Stimulated activated CD4-positive, alpha-beta T cell treated with anti-CD3 and anti-CD28 coated beads, Interleukin-15, amount 100 ng/mL, for 24 hours (primary cell): ENCODE measurements around the gene PDXK.
"Not testable (repeated sequence)": the region's sequence is repeated elsewhere in the genome, so short reads cannot be mapped to it uniquely, and the experiment has no call there.

ENCODE experiments used
- DNase-seq: peaks from one replicate; pipeline ENCODE4 v3.0.0-alpha.2; 2020

The PDXK gene

DNA sequence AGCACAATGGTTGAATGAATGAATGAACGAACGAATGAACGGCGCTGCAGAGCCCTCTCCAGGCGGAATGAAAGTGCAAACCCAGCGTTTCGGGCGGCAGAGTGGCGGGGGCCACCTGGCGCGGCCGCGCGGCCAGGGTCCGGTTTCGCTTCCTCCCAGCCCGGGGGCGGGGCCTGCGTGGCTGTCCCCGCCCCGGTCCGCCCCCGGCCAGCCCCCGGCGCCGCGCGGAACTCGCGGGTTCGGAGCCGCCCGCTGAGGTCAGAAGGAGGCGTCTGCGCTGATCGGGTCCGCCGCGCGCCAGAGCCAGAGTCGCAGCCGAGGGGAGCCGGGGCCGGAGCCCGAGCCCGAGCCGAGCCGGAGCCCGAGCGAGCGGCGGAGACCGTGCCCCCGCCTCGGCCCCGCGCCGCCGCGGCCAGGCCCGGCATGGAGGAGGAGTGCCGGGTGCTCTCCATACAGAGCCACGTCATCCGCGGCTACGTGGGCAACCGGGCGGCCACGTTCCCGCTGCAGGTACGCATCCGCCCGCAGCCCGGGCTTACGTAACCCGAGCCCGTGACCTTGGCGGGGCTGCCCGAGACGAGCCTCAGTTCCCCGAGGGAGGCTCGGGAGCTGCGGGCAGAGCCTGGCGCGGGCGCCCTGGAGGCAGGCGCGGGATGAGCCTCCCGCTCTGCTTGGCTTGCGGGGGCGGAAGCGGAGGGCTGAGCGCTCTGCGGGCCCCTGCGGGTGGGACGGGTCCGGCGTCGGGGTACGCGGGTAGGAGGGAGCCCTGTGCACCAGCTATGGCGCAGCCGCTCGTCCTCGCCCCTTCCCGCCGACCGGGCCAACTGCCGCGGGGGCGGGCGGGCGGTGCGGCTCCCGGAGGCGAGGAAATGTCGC, at the start of gene PDXK:
Gene PDXK, plus strand, starts transcription at position 258 of the 876 bp plus-strand sequence. Its CDS starts 166 bp downstream, at position 424.
- DNase-seq = peak; percentile 84

DNA sequence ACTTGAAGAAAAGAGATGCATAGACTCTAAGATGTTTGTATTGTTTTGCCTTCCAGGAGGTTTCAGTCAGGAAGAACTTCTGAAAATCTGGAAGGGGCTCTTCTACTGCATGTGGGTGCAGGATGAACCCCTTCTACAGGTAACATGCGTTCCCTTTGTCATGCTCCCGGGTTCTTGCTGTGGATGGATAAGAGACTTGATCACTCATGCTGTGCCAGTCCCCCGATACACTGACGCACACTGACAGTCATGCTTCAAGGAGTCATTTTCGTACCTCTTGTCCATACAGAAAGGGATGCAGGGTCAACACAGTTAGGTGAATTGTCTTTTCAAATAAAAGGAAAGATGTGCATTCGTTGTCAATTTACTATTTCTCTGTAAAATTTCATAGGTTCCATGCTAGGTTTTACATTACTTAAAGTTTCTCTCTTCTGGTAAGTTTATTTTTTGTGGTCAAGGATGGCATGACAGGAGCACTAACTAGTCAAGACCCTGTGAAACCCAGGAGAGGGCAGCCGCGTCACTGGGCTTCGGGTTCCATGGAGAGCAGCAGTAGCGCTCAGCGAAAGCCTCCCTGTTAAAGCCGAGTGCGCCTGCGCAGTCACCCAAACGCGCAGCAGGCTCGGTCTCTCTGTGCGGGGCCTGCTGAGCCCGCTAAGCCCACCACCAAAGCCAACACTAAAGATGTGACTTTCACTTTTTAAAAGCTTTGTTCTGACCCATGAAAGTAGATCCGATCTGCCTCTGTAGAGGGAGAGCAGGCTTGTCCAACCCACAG, 48.9 kb upstream of the PDXK start:
- DNase-seq = no peak

DNA sequence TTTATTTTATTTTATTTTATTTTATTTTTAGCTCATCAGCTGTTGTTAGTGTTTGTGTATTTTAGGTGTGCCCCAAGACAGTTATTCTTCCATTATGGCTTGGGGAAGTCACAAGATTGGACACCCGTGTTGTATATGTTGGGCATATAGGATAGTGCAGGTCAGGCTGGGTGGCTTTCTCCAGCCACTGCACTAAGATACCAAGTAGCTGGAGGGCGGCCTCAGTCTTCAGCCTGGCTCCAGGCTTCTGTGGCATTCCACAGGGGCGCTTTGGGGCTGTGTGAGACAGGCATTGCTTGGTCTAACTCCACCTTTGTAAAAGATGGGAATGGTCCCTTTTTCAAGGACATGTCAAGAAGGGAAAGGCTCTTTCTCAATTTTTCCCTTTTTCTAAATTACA, 43.1 kb upstream of the PDXK start:
- no peak for DNase-seq

DNA sequence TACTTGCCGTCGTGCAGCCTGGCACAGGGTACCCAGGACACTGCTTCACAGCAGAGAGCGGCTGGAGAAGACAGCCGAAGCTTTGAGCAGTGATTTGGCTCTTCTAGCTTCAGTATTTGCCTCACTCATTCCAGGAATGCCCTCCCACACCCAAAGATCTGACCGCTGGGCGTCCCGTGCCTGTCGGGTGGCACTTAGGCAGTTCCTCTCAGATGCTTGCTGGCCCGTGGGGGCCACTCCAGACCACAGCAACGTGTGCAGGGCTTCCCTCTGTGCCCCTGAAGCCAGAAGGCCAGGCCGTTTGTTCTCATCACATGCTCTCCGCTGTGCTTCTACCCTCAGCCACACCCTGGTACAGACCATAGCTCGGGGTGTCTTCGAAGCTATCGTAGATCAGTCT, 42.5 kb upstream of the PDXK start:
- no peak for DNase-seq

DNA sequence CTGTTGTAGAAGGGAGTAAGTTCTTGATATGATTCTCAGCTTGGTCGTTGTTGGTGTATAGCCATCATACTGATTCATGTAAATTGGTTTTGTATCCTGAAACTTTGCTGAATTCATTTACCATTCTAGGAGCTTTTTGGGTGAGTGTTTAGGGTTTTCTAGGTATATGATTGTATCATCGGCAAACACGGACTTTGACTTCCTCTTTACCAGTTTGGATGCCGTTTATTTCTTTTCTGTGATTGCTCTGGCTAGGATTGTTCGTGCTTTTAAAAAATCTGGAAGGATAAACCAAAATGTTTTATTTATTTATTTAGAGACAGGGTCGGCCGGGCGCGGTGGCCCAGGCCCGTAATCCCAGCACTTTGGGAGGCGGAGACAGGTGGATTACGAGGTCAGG, 39.0 kb upstream of the PDXK start:
- DNase-seq = no peak

DNA sequence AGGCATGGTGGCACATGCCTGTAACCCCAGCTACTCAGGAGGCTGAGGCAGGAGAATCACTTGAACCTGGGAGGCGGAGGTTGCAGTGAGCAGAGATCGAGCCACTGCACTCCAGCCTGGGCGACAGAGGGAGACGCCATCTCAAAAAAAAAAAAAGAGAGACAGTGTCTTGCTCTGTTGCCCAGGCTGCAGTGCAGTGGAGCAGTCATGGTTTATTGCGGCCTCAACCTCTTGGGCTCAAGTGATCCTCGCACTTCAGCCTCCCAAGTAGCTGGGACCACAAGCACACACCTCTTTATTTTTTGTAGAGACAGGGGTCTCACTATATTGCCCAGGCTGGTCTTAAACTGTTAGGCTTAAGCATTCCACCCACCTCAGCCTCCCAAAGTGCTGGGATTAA, 38.5 kb upstream of the PDXK start:
- not testable (repeated sequence) for DNase-seq

DNA sequence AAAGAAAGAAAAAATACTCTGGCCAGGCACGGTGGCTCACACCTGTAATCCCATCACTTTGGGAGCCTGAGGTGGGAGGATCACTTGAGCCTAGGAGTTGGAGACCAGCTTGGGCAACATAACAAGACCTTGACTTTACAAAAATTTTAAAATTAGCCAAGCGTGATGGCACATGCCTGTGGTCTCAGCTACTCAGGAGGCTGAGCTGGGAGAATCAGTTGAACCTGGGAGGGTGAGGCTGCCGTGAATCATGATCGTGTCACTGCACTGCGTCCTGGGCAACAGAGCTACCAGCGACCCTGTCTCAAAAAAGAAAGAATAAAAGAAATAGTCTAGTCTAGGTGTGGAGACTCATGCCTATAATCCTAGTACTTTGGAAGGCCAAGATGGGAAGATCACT, 37.3 kb upstream of the PDXK start:
- DNase-seq = no peak

DNA sequence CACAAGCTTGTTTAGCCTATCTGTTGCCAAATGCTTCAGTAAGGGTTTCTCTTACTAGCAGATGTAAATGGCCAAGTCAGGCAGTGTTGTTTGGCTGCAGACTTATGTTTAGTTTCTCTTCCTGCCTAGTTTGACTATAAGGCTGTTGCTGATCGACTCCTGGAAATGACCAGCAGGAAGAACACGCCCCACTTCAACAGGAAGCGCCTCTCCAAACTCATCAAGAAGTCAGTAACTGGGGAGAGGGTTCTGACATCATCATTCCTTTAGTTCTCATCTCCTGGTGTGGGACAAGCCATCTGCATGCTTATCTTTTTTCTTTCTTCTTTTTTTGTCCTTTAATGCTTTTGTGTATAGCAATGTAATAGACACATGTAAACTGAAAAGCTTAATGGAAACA, 34.5 kb upstream of the PDXK start:
- DNase-seq = no peak

DNA sequence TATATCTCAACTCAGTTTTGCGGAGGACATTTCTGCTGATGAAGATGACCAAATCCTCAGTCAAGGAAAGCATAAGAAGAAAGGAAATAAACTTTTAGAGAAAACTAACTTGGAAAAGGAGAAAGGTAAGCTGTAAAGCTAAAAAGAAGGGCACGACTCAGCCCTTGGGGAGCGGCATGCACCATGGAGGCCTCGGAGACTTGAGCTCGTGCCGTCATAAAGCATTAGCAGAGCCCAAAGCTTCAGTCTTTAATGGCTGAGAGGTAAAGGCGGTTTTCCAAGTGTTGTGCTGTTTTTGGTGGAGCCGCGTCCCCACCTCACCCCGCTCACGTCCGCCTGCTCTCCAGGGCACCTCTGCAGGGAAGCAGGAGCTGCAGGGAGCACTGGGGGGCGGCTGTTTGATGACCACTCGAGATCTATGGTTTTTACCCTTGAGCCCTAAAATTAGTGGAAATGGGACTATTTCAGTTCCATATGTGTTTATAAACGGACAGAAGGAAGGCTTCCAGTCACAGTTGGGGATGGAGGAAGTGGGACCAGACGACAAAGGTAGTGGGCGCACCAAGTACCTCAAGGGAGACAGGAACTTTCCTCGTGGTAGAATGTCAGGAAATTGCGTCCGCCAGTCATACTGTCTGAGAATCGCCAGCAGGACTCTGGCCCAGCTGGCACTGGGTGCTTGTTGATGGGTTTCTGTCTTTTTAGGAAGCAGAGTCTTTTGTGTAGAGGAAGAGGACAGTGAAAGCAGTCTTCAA, 31.9 kb upstream of the PDXK start:
- DNase-seq = no peak

DNA sequence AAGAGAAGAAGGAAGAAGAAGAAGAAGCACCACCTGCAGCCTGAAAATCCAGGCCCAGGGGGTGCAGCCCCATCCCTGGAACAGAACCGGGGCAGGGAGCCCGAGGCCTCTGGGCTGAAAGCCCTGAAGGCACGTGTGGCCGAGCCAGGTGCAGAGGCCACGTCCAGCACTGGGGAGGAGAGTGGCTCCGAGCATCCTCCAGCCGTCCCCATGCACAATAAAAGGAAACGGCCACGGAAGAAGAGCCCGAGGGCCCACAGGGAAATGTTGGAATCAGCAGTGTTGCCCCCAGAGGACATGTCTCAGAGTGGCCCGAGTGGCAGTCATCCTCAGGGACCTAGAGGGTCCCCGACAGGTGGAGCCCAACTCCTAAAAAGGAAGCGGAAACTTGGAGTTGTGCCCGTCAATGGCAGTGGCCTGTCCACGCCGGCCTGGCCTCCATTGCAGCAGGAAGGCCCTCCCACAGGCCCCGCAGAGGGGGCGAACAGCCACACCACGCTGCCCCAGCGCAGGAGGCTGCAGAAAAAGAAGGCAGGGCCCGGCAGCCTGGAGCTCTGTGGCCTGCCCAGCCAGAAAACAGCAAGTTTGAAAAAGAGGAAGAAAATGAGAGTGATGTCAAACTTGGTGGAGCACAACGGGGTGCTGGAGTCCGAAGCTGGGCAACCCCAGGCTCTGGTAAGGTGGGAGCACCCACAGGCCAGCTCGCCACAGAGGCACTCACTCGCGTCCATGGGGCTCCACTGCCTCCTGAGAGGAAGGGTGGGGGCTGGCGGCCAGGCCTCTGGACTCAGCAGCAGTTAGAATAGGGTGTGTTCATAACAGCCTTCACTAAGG, 31.1 kb upstream of the PDXK start:
- no peak for DNase-seq

DNA sequence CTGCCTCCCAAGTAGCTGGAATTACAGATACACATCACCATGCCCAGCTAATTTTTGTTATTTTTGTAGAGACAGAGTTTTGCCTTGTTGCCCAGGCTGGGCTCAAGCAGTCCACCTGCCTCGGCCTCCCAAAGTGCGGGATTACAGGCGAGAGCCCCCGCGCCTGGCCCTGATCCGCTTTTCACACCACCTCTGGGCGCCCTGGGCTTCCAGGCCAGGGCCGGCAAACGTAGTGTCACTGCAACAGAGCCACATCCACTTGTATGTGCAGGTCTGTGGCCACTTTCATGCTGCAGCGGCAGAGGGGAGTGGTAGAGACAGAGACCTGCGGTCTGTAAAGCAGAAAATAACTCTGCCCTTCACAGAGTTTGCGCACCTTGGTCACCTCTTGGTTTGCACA, 30.0 kb upstream of the PDXK start:
- DNase-seq = no peak

DNA sequence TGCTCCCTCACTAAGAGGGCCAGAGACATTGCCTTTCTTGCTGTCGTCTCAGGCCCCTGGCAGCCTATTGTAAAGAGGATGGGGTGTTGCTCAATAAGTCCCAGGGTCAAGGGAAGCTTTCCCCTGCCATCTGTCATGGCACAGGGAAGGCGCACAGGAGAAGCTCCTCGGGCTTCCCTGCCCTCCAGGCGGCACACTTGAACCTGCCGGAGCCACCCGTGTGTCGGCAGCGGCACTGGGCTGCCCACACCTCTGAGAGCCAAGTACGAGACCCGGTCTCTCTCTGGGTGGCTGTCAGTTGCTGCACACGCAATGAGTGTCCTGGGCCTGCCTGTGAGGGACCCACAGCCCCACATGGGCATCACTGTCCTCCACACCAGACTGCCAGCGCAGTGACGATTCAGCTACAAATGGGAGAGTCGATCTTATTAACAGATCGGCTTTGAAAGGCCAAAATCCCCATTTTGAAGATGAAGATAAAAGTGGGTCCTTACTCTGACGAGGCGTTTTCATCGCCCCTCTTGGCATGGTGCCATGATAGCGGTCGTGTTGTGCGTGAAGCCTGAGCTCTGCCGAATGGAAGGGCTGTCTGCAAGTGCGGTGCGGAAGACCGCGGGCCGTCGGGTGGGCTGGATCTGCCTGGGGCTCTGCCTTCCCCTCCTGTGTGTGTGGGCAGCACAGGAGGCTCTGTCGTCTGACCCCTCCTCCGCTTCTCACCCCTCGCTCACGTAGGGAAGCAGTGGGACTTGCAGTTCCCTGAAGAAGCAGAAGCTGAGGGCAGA, 29.2 kb upstream of the PDXK start:
- no peak for DNase-seq

DNA sequence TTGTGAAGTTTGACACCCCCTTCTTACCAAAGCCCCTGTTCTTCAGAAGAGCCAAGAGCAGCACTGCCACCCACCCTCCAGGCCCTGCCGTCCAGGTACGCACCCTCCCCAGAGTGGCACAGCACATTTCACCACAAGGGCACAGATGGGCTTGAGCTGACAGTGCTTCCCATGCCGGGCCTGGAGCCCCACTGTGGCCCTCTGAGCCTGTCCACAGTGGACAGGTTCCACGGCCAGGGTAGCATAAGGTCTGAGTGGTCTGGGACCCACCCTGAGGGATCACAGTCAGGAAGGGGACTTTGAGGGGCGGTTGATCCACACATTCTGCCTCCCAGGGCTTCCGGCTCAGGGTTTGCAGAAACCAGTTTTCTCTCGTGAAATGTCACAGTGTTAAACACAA, 28.6 kb upstream of the PDXK start:
- no peak for DNase-seq

DNA sequence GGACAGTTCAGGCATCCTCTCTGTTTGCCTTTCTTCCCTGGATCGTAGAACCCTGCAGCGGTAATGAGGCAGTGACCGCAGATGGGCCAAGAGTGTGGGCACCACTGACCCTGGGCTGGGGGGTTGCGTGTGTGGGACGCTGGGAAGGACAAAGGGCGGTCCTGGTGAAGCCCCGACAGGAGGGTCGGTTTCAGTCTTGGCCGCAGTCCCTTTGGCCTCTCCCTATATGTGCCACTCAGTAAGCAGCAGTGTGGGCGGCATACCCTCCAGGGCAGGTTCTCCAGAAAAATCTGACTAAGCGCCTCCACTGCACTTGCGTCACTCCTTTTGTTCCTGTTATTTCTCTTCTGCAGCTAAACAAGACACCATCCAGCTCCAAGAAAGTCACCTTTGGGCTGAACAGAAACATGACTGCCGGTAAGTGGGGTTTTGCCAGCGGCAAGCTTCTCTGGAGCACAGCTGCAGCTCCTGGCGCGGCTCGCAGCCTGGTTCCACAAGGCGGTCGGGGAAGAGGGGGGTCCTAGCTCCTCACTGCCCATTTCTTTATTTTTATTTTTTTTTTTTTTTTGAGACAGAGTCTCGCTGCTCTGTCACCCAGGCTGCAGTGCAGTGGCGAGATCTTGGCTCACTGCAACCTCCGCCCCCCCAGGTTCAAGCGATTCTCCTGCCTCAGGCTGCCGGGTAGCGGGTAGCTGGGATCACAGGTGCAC, 27.7 kb upstream of the PDXK start:
- no peak for DNase-seq

DNA sequence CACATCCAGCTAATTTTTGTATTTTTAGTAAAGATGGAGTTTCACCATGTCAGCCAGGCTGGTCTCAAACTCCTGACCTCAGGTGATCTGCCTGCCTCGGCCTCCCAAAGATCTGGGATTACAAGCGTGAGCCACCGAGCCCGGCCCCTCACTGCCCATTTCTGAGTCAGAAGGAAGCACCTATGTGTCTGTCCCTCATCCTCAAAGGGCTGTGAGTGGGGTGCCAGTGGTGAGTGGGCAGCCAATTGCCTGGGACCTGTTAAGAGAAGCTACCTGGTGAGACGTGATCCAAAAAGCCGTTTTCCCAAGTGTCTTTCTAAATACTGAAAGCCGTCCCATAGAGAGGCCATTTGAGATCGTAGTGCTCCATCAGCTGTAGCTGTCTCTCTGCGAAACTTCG, 27.1 kb upstream of the PDXK start:
- no peak for DNase-seq

DNA sequence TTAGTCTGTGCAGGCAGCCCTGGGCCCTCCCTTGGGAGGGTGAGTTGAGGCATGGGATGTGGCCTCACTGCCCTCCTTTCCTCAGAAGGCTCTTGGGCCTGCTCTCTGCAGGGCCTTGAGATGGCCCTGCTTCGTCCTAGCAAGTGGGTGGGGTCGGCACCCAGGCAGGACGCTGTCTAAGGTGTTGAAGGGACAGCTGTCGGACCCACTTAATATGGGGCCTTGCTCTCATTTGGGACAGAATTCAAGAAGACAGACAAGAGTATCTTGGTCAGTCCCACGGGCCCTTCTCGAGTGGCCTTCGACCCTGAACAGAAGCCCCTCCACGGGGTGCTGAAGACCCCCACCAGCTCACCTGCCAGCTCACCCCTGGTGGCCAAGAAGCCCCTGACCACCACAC, 26.0 kb upstream of the PDXK start:
- no peak for DNase-seq

DNA sequence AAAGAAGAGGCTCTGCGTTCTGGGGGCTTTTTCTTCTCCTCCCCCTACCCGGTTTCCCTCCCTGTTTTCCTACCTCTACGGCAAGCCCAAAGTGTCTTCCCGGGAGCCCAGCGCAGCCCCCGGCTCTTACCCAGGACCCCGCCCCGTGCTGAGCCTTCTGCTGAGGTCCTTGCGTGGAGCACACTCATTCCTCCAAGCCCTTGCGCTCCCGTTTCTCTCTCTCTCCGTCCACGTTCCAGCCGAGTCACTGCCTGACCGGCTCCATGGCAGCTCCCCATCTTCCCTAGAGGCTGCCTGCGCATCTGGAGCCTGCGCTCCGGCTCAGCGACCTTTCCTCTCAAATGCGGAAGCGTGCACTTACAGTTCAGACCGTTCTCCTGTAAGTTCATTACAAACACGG, 24.9 kb upstream of the PDXK start:
- DNase-seq = no peak

DNA sequence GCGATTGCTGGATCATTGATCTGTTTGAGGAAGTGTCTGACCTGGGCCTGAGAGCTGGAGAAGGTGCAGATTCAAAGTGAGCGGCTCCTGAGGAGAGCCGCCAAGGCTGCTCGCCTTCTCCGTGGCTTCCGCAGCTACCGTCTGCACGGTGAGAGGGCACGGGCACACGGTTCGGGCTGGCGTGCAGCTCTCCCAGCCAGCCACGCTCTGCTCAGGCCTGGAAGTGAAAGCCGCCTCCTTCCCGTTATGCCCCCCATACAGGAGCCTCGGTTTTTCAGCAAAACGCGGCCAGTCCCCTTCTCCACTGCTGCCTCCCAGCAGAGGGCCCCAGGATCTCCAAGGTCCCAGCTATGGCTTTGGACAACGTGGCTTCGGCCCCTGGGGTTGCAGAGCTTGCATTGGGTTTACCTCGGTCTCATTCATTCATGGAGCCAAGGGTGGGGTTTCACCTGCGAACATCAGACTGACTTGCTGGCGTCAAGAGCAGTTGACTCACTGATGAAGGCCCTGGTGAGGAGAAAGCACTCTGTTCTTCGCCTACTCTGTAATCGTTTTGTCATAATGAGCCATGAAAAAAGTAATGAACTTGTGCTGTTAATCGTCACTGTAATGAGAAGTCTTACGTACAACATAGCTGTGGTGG, 24.4 kb upstream of the PDXK start:
- DNase-seq = no peak

DNA sequence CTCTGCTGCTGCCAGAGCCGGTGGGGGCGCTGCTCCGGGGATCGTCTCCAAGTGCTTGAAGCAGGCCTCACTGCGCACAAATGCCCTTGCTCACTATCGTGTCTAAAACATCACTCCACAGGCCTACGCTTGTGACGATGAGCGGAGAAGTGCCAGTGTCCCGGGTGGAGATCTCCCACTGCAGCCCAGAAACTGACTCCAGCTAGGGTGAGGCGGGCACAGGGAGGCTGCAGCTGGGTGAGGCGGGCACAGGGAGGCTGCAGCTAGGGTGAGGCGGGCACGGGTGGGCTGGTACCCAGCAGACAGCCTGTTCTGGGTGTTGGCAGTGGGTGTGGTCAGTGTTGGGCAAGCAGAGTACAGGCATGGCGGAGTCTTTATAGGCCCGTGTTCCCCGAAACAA, 22.7 kb upstream of the PDXK start:
- no peak for DNase-seq
